ENCODE data around the gene PDE6A. TPM values are rescaled to one million over a fixed set of nuclear protein-coding genes. Genes with fewer than 3 reads are reported as not detected.

PDE6A gene
- total RNA-seq, 1 experiment from 2014 or later = not detected

GRCh38 chr5:149824846-149825245, 119.7 kb downstream of the PDE6A start (continued):
- no peak for TF ChIP-seq ARID4B (CRISPR knock-in tag; IDR thresholded peaks at IDR 0.05; ENCODE audit: borderline replicate concordance)
- no peak for TF ChIP-seq ZNF317 (CRISPR knock-in tag; IDR thresholded peaks at IDR 0.05; ENCODE audit: borderline replicate concordance, low read depth)
- no peak for TF ChIP-seq SP1 (CRISPR knock-in tag; conservative IDR thresholded peaks at IDR 0.05)
- TF ChIP-seq TEAD4 (CRISPR knock-in tag; IDR thresholded peaks at IDR 0.05) = no peak
- no peak for TF ChIP-seq NR2C2 (CRISPR knock-in tag; IDR thresholded peaks at IDR 0.05)
- TF ChIP-seq ZNF671 (CRISPR knock-in tag; IDR thresholded peaks at IDR 0.05) = no peak
- TF ChIP-seq ZNF396 (CRISPR knock-in tag; IDR thresholded peaks at IDR 0.05; ENCODE audit: borderline replicate concordance) = no peak
- TF ChIP-seq AFF4 (CRISPR knock-in tag; IDR thresholded peaks at IDR 0.05; ENCODE audit: borderline replicate concordance) = no peak
- no peak for TF ChIP-seq STAT6 (CRISPR knock-in tag; conservative IDR thresholded peaks at IDR 0.05; ENCODE audit: low read depth)
- no peak for TF ChIP-seq IRF1 (CRISPR knock-in tag; IDR thresholded peaks at IDR 0.05)
- TF ChIP-seq NFYB (CRISPR knock-in tag; conservative IDR thresholded peaks at IDR 0.05; ENCODE audit: low read depth) = no peak

- Mint-ChIP-seq H3K27ac (no peak overlapping the region), H3K9me3 (no peaks in the 10 kb centered on the region), H3K36me3 (peaks cover 7% of the 10 kb centered on the region), H3K4me3 (no peak overlapping the region), H3K4me1 (peaks cover 25% of the 10 kb centered on the region), H3K27me3 (ENCODE audit: low read depth) (no peaks in the 10 kb centered on the region)
- POLR2A ChIA-PET = no interaction called here
- DNase-seq (ENCODE audit: low spot score) = no peak
- ATAC-seq = no peak
- CTCF ChIA-PET = interaction anchor here (1.8 to 5.3 kb wide), 3 partner anchors 9 to 48 kb away, joined by 4 to 35 read pairs (median 7); no protein-coding TSS in a partner anchor
- TF ChIP-seq FOXP1 (CRISPR knock-in tag; IDR thresholded peaks at IDR 0.05; ENCODE audit: borderline replicate concordance) = no peak
- no peak for TF ChIP-seq MXD4 (CRISPR knock-in tag; IDR thresholded peaks at IDR 0.05; ENCODE audit: borderline replicate concordance)
- TF ChIP-seq MYBL2 (CRISPR knock-in tag; IDR thresholded peaks at IDR 0.05) = no peak
- no peak for TF ChIP-seq E2F5 (CRISPR knock-in tag; IDR thresholded peaks at IDR 0.05)
- TF ChIP-seq RORB (CRISPR knock-in tag; IDR thresholded peaks at IDR 0.05) = no peak
- no peak for TF ChIP-seq OVOL2 (CRISPR knock-in tag; IDR thresholded peaks at IDR 0.05; ENCODE audit: borderline replicate concordance)
- no peak for TF ChIP-seq ZBTB43 (CRISPR knock-in tag; IDR thresholded peaks at IDR 0.05)
- no peak for TF ChIP-seq SOX15 (CRISPR knock-in tag; IDR thresholded peaks at IDR 0.05)
- TF ChIP-seq PRDM15 (CRISPR knock-in tag; IDR thresholded peaks at IDR 0.05) = no peak
Observed at GRCh38 chr5:149824120-149824519, 120.5 kb downstream of the PDE6A start.

All from WTC11 (cell line).